HG03280 (cell line): ENCODE results near the gene TMEM132D.

ENCODE experiments used
- ATAC-seq: cut with Tn5 transposase; IDR thresholded peaks from one replicate; pipeline ENCODE4 v1.9.1; 2021; ENCODE audit warnings: mild to moderate bottlenecking, moderate library complexity; ENCODE audit not compliant: unreplicated experiment

Gene TMEM132D

GRCh38 chr12:129827102-129827865, 76.5 kb downstream of the TMEM132D start:
- ATAC-seq, result no peak

GRCh38 chr12:129826273-129826672, 77.6 kb downstream of the TMEM132D start:
- ATAC-seq, result no peak

GRCh38 chr12:129825316-129825715, 78.5 kb downstream of the TMEM132D start:
- ATAC-seq, result no peak

- no peak for ATAC-seq
These were observed 81.9 kb downstream of the TMEM132D start for GRCh38 chr12:129821964-129822363.

GRCh38 chr12:129819391-129819790, 84.4 kb downstream of the TMEM132D start:
- ATAC-seq, result no peak

GRCh38 chr12:129815846-129816245, 88.0 kb downstream of the TMEM132D start:
- no peak for ATAC-seq

GRCh38 chr12:129811963-129812362, 91.9 kb downstream of the TMEM132D start:
- no peak for ATAC-seq

- no peak for ATAC-seq
These were observed 96.7 kb downstream of the TMEM132D start for GRCh38 chr12:129807136-129807535.

- ATAC-seq, result no peak
These were observed 112.4 kb downstream of the TMEM132D start for GRCh38 chr12:129791396-129791795.

- no peak for ATAC-seq
These were observed 112.9 kb downstream of the TMEM132D start for GRCh38 chr12:129790930-129791329.

GRCh38 chr12:129790331-129790730, 113.5 kb downstream of the TMEM132D start:
- ATAC-seq, result no peak

- ATAC-seq, result no peak
These were observed 113.9 kb downstream of the TMEM132D start for GRCh38 chr12:129789921-129790320.

- ATAC-seq, result no peak
These were observed 115.2 kb downstream of the TMEM132D start for GRCh38 chr12:129788506-129789084.

- ATAC-seq, result no peak
These were observed 123.8 kb downstream of the TMEM132D start for GRCh38 chr12:129779989-129780388.

GRCh38 chr12:129779033-129779432, 124.8 kb downstream of the TMEM132D start:
- ATAC-seq, result no peak

- ATAC-seq, result no peak
These were observed 126.7 kb downstream of the TMEM132D start for GRCh38 chr12:129776977-129777667.

GRCh38 chr12:129772501-129773493, 131.0 kb downstream of the TMEM132D start:
- no peak for ATAC-seq

GRCh38 chr12:129771238-129771637, 132.6 kb downstream of the TMEM132D start:
- ATAC-seq, result no peak

- no peak for ATAC-seq
These were observed 138.1 kb downstream of the TMEM132D start for GRCh38 chr12:129765719-129766118.

- ATAC-seq, result no peak
These were observed 141.4 kb downstream of the TMEM132D start for GRCh38 chr12:129762436-129762835.

GRCh38 chr12:129753586-129753985, 150.2 kb downstream of the TMEM132D start:
- no peak for ATAC-seq
